GM19238 (cell line): ENCODE results near the gene C6orf89.
"Not testable (repeated sequence)": the region's sequence is repeated elsewhere in the genome, so short reads cannot be mapped to it uniquely, and the experiment has no call there.

Experiments
- DNase-seq: peaks from one replicate; pipeline ENCODE4 v3.0.0; 2011; ENCODE audit warnings: low spot score; ENCODE audit not compliant: insufficient read length

The C6orf89 gene

DNA sequence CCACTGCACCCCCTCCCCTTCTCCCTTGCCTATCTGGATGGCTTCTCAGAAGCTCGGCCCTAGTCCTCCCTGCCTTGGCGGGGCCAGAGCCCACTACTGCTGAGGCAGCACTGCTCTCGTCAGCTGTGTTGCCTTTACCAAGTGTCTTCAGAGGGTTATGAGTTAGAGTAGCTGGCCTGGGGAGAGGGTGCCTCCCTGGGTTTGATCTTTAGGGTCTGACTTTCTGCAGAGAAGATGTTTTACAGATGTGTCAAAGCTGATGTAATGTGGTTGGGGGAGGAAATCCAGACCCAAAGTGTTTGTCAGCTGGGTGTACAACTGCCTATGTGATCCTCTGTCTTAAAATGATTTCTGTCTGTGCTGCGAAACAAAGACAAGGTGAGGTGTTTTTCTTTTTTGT, 38.4 kb downstream of the C6orf89 start:
- no peak for DNase-seq

DNA sequence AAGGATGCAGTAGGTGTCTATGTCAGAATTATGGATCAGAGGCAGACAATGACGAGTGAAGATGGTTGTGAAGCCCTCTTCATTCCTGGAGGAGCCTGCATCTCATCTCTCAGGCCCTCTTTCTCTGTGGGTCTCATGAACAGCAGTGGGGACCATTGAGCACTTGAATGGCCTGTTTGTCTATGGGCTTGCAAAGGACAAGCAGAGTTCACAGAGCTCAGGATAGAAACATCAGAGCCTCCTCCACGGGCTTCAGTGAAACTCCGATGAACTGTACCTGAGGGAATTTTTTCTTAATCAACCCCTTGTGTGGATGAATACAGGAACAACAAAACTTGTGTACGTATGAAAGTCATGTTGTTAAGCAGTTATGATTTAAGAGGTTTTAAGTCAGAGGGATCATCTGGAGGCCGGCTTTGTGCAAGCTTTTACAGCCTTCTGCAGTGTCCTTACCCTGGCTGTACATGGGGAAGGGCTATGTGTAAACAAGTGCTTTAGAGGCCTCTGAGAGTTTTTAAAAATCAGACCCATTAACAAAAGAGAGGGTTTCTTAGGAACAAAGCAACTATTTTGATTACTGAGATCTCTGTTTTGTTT, 39.1 kb downstream of the C6orf89 start:
- DNase-seq = no peak

DNA sequence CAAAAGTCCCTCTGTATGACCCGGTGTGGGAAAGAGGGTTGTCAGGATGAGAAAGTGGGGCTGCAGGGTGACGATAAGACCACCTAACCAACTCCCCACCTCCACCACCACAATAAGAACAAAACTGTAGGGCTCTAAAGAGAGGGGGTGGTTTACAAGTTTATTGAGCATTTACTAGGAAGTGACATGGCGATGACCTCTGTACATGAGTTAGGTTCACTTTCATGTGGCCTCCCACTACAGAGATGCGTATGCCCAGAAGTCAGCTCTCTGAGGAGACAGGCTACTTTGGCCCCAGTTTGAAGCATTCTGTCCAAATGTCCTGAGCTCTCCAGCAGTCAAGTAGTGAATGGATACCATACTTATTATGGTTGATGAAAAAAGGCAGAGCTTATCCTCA, 40.1 kb downstream of the C6orf89 start:
- DNase-seq = no peak

DNA sequence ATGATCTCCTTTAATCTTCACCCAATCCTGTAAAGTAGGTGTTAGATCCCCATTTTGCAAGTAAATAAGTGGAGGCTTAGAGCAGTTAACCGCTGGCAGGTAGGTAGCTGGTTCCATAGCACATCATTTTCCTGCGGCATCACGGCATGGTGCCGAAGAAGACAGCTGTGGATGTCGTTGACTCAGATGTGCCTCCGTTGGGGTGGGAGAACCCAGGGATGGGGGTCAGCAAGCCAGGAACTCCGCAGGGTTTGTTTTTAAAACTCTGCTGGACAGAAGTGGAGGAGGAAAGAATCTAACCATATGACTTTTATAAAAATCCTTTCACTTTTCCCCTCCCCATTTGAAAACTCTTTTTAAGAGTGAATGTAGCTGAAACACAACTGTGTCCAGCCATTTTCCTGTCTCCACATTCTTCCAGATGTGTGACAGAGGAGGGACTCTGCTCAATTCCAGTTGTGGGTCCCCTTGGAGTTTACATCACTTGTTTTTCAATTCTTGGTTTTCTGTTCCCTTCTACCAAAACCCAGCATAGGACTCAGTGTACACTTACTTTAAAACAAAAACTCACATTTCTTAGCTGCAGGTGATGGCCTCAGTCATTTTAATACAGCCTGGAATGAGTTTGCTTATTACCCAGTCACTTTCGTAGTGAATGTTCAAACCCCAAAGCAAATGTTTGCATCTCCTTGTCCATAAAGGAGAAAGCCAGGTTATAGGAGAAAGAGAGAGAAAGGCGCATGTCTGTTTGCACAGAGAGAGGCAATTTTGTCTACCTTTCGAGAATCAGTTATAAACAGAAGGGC, 41.2 kb downstream of the C6orf89 start:
- DNase-seq = no peak

DNA sequence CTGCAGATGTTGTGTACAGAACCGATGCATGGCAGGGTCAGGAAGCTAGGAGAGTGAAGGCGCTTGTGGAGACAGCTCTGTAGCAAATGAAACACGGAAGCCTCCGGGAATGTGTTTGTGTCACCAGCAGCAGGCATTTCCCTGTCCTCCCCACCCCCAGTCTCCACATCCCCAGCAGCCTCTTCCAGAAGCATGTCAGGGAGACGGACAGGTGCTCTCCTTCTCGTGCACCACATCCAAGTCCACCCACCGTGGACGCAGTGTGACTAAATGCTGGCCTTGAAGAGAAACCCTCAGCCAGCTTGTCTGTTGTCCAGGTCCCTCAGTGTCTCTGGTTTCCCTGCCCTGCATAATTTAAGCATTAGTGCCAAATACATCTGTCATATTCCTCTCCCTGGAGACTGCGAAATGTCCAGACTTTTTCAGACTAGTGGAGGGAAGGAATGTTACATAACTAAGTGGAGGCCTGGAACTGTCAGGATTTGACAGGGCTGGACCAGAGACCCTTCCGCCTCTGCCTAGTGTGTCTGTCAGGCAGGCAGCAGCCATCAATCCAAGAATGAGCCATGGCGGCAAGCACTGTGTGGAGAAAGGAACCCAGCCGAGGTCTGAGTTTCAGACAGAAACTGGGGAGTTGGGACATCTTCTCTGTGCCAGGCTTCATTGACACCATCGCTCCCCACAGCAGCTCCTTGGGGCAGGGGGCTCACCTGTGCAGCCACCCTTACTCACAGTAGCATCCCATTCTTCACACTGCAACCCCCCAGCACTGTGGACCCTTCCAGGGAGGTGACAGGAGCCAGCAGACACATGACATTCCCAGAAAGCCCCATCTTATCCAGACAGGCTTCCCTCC, 42.2 kb downstream of the C6orf89 start:
- no peak for DNase-seq

DNA sequence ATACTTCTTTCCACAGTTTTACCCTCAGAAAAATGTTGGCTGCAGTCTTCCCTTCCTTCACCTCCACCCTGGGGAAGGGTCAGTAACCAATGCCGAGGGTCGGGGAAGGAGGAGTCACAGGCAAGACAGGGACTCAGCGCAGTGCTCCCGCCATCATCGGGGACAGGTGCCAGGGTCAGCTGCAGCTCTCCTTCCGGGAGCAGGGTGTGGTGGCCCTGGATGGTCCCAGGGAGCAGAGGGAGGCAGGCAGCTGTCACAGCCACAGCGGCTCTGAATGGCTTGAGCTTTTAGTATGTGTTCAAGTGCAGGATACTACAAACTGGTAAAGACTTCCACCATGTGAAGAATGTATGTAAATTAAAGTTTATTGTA, 42.8 kb downstream of the C6orf89 start:
- DNase-seq = no peak

DNA sequence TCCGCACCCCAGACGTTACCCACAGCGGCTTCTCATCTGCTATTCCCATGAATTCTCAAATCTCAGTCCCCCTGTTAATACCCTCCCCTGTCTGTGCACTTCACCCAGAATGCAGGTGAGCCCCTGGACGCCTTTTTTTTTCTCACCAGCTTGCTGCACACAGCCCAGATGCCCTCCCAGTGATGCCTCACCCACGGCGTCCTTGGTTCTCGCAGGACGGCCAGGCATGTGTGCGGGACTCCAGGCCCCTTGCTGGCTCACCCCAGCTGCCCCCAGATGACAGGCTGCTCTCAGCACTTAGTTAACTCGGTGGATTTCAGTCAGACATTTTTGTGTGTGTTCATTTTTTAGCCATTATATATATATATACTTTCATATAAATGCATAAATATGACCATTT, 43.4 kb downstream of the C6orf89 start:
- no peak for DNase-seq

DNA sequence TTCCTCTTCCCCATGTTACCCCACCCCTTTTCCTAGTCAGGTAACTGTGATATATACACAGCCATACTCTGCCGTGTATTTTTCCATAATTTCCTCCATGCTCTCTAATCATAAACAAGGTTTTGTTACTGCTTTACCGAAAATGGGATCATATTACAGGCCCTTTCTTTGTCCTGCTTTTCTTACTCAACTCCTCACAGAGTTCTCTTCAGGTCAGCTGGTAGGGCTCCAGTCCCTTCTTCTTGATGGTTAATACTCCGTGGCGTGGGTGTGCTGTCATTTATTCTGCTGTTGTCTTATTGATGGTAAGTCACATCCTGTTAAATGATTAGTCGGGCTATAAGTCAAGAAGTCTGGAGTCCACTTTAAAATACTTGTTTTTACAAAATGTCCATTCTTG, 43.9 kb downstream of the C6orf89 start:
- DNase-seq = no peak

DNA sequence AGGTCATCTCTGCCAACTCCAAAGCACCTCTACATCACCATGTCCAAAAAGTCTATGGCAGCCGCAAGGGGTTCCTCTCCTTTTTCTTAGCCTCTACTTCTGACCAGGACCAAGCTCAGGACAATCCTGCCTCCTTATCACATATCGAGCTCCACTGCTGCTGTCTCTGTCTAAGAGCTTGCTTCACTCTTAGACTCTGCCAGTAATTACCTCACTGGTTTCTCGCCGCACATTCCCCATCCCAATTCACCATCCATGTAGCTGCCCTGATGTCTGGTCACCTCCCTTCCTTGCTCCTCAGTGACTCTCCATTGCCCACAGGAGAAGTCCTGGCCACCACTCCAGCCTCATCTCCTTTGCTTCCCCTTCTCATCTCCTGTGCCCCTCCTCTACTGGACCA, 44.7 kb downstream of the C6orf89 start:
- no peak for DNase-seq

DNA sequence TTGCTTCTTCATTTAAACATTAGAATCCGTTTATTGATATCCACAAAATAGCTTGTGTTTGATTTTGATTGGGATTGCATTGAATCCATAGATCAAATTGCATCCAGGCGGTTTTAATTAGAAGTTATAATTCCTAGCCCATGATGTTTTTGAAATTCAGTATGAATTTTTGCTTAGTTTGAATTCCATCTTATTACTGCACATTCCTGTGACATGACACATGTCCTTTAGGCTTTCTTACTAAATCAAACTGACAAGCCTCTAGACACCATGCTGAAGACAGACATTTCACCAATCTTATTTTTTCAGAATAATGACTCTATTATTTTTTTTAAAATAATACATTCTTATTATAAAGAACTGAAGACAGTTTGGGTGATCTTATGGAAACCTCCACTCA, 47.4 kb downstream of the C6orf89 start:
- no peak for DNase-seq

DNA sequence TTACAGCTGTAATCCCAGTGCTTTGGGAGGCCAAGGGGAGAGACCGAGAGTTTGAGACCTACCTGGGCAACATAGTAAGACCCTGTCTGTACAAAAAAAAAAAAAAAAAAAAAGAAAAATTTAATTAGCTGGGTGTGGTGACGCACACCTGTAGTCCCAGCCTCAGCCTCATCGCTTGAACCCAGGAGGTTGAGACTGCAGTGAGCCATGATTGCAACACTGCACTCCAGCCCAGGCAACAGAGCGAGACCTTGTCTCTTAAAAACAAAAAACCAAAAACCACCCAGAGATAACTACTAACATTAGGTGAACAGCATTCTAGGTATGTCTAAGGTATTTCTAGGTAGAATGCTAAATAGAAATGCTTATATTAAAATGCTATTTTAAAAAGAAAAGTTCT, 47.8 kb downstream of the C6orf89 start:
- DNase-seq = no peak

DNA sequence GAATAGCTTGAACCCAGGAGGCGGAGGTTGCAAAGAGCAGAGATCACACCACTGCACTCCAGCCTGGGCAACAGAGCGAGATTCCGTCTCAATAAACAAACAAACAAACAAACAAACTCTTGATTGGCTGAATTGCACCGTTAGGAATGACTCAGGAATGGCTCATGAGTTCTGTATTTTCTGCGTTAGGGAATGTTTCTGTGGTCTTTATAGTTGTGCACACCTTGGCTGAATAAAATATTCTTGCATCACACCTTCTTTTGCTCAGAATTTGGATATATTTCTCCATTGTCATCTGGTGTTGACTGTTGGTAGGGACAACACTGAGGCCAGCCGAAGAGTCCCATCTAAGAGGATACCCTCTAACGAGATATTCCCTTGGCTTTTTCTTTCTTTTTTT, 49.1 kb downstream of the C6orf89 start:
- DNase-seq = no peak

DNA sequence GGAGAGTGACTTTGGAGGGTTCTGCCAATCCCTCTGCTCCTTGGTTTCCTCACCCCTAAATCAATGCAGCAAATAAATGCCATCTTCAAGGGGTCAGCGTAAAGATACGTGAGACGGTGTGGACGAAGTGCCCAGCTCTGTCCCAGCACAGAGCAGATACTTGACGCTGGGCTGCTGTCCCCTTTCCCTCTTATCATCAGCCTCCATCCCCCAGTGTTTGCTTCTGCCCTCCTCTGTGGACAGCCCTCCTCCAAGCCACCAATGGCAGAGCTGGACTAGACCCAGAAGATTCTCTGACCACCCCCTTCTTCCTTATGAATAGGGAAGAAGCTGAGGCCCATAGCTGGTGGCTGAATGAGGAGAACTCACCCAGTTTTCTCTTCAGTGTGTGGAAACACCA, 51.1 kb downstream of the C6orf89 start:
- DNase-seq = no peak

DNA sequence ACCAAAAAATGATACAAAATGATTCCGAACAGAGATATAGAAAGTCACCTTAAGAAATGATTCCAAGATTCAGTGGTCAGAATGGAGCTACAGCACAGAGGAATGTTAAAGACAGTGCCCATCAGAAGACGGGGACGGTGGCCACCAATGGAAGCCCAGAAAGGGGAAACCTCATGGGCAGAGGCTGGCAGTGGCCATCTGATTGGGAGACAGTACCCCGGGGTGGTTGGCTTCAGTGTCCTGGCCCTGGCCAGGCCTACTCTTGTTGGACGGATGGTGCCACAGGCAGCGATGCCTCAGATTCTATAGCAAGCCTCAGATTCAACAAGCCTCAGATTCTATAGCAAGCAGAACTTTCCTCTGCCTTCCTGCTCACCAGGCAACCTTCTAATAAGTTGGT, 52.1 kb downstream of the C6orf89 start:
- no peak for DNase-seq

DNA sequence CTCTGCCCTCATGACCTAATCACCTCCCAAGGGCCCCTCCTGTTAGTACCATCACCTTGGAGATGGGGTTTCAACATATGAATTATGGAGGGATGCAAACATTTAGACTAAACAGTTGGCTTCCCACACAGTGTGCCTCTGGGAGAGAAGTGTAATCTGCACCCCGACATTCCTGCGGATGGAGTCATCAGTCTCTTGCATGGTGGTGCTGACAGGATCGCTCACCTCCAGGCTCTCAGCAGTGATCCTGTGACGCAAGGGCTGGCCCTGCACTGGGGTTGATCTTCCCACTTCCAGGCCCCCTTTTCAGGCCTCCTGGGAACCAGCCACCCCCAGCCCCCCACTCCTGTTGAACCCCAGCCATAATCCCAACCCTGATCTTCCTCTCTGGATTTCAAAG, 52.8 kb downstream of the C6orf89 start:
- no peak for DNase-seq

DNA sequence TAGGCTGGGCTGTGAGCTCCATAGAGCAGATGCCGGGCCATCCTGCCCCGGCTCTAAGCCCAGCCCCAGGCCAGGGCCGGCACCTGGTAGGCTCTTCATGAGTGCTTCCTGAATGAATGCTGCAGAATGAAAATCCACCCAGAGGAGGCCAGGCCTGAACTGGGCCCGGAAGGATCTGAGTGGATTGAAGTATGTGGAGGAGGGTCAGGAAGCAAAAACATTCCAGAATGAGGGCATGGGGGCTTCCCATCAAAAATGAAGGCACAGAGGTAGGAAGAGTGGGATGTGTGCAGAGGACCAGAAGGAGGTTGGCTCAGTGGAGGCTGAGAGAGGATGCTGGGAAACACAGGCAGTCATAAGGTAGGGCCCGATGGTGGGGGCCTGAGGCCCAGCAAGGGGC, 53.3 kb downstream of the C6orf89 start:
- DNase-seq = not testable (repeated sequence)

DNA sequence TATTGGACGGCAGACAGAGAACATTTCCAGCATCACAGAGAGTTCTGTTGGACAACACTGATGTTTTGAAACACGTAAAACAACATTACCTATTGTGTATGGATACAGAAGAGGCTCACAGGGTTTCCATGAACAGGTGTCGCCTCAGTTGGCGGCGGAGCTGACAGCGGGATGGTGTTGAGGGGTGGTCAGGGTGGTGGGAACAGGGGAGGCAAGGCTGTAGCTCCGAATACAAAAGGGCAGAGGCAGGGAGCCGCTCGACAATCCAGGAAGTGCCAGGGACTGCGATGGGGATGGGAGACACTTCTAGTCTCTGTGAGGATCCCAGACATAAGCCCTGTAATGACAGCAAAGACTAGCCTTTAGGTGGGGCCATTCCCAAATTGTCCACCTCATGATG, 54.3 kb downstream of the C6orf89 start:
- no peak for DNase-seq

DNA sequence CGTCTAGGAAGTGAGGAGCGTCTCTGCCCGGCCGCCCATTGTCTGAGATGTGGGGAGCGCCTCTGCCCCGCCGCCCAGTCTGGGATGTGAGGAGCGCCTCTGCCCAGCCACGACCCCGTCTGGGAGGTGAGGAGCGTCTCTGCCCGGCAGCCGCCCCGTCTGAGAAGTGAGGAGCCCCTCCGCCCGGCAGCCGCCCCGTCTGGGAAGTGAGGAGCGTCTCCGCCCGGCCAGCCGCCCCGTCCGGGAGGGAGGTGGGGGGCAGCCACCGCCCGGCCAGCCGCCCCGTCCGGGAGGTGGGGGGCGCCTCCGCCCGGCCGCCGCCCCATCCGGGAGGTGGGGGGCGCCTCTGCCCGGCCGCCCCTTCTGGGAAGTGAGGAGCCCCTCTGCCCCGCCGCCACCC, 55.8 kb downstream of the C6orf89 start:
- not testable (repeated sequence) for DNase-seq

DNA sequence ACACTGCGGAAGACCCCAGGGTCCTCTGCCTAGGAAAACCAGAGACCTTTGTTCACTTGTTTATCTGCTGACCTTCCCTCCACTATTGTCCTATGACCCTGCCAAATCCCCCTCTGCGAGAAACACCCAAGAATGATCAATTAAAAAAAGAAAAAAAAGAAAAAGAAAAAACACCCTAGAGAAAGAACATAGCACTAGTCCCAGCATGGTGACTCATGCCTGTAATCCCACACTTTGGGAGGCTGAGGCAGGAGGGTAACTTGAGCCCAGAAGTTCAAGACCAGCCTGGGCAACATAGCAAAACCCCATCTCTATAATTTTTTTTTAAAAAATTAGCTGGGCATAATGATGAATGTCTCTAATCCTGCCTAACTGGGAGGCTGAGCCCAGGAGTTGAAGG, 56.6 kb downstream of the C6orf89 start:
- not testable (repeated sequence) for DNase-seq

DNA sequence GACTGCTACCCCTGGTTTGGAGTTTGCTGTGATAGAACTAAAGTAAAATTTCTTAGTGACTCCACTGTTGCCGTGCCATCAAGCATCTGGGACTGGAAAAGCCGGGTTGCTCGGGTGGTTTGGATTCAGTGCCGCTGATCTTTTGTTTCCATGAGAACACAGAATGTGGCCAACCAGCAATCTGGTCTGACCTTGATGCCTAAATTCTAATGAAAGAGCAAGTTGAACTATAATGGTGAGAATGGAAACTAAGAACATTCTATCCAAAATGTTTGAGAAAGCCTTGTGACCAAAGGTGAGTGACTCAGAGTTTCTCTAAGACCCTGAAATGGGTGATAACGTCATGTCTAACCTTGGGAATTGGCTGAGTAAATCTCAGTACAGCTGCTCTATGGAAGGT, 58.9 kb downstream of the C6orf89 start:
- no peak for DNase-seq

DNA sequence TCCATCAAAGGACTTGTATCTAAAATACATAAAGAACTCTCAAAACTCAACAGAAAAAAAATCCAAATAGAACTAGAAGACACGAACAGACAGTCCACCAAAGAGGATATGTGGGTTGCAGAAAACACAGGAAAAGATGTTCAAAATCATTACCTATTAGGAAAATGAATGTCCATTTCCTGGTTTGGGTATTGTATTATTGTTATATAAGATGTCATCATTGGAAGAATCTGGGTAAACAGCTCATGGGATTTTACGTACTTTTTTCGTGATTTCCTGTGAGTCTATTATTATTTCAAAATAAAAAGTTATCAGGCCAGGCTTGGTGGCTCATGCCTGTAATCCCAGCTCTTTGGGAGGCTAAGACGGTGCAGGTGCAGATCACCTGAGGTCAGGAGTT, 59.5 kb downstream of the C6orf89 start:
- DNase-seq = no peak

DNA sequence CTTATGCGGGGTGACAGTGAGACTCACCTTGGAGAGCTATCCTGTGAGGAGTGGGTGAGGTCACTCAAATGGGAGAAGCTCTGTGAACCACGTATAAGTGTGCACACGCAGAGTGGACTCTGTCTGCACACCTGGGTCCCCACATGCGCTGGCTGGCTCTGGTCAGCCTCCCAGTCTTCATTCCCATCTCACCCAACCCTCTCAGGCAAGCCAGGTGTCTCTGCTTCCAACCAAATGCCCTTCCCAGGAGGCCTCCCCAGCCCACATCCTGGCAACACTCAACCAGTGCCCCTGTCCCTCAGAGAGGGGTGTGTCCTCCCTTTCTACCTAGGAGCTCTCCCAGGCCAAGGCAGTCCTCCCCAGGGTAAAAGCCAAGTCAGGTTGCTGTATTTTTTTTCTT, 60.8 kb downstream of the C6orf89 start:
- no peak for DNase-seq
